Gastrocnemius medialis (tissue), 4 donors: ENCODE data around the gene PRDM16. TPM values are rescaled to one million over a fixed set of nuclear protein-coding genes. Genes with fewer than 3 reads are reported as not detected.

ENCODE experiments used
- ATAC-seq, 2 donors: fragments of 150-250 bp; one replicate each; pipeline ENCODE4 v1.9.1; 2016
- DNase-seq, 2 donors: peaks; one replicate each; pipeline ENCODE4 v3.0.0-alpha.2; 2019
- H3K27ac ChIP-seq, 4 donors: fragments of 200-600 bp; sonication (generic); 1 replicate in 1 of 4; 2 replicates in 3 of 4; pipeline ENCODE4 v1.5.1; 2016 to 2018; ENCODE audit warnings: mild to moderate bottlenecking in 2 of 4, moderate library complexity in 1 of 4
- H3K27me3 ChIP-seq, 3 donors: fragments of 200-600 bp; sonication (generic) in 2 of 3; 1 replicate in 1 of 3; 2 replicates in 2 of 3; pipeline versions ENCODE4 v1.5.1 to v1.6.0; 2016 to 2019; ENCODE audit warnings: mild to moderate bottlenecking in 1 of 3, moderate library complexity in 1 of 3
- H3K36me3 ChIP-seq, 2 donors: fragments of 200-600 bp; sonication (generic) in 1 of 2; one replicate each; pipeline ENCODE4 v1.5.1; 2017 to 2018
- H3K4me1 ChIP-seq, 2 donors: fragments of 200-600 bp; sonication (generic) in 1 of 2; one replicate each; pipeline ENCODE4 v1.5.1; 2016 to 2017; ENCODE audit warnings: mild to moderate bottlenecking in 2 of 2
- H3K4me3 ChIP-seq, 4 donors: fragments of 200-600 bp; sonication (generic) in 3 of 4; 1 replicate in 1 of 4; 2 replicates in 3 of 4; pipeline ENCODE4 v1.5.1; 2016 to 2019; ENCODE audit warnings: mild to moderate bottlenecking in 2 of 4
- H3K9me3 ChIP-seq, 3 donors: fragments of 200-600 bp; sonication (generic) in 2 of 3; 1 replicate in 1 of 3; 2 replicates in 2 of 3; pipeline ENCODE4 v1.5.1; 2016 to 2019
- CTCF ChIP-seq, 5 experiments: fragments of 450-650 bp in 3 of 5; fragments of 200-600 bp in 2 of 5; sonication (generic) in 2 of 5; IDR thresholded peaks in 4 of 5; conservative IDR thresholded peaks in 1 of 5; 1 replicate in 4 of 5; 2 replicates in 1 of 5; pipeline ENCODE4 v1.5.1; 2016 to 2019; ENCODE audit warnings: antibody characterized with exemption in 5 of 5, mild to moderate bottlenecking in 3 of 5, moderate library complexity in 3 of 5
- POLR2A ChIP-seq, 2 donors: fragments of 450-650 bp; IDR thresholded peaks; one replicate each; pipeline ENCODE4 v1.6.1; 2017; ENCODE audit warnings: antibody characterized with exemption in 2 of 2, mild to moderate bottlenecking in 2 of 2, moderate library complexity in 2 of 2
- in situ Hi-C, 4 donors: fragments of 200-750 bp; cut with MboI; loops; one replicate each; pipeline versions ENCODE4 v1.15.0 to v1.8.0; 2017; ENCODE audit warnings: low sequenced_read_pairs in 4 of 4
- intact Hi-C: fragments of 100-400 bp; cut with DNase I; formaldehyde crosslinking; loops from one replicate; pipeline ENCODE4 v1.15.1; 2023; ENCODE audit warnings: low total_unique reads
- total RNA-seq, 4 donors: library from RNA; depleted of rRNA; stranded (reverse); fragments of >200 nt; gene quantifications; one replicate each; pipeline versions ENCODE4 v1.1.0 to v1.2.3, GENCODE V29; 2016

Gene PRDM16
- total RNA-seq, 4 donors from 2014 or later = 0.03 to 0.19 (median 0.17) TPM

- no peak overlapping the region for H3K4me3 ChIP-seq
- no peaks in the 10 kb centered on the region for H3K36me3 ChIP-seq
- ATAC-seq (no peak), DNase-seq (no peak)
- intact Hi-C loops = no loop called here
- H3K27me3 ChIP-seq = peaks cover 32 to 48% (median 36%) of the 10 kb centered on the region in 3 donors
- H3K27ac ChIP-seq = no peak overlapping the region
- H3K4me1 ChIP-seq = peaks cover 3 to 4% of the 10 kb centered on the region in 2 donors
- in situ Hi-C loops = no loop called here
- TF ChIP-seq CTCF (IDR thresholded peaks at IDR 0.05 in 4 of 5, conservative IDR thresholded peaks at IDR 0.05 in 1 of 5) (no peak), POLR2A (IDR thresholded peaks at IDR 0.05) (no peak)
- no peaks in the 10 kb centered on the region for H3K9me3 ChIP-seq
Measured at GRCh38 chr1:3060127-3060526, 8.9 kb upstream of the PRDM16 start.

DNA sequence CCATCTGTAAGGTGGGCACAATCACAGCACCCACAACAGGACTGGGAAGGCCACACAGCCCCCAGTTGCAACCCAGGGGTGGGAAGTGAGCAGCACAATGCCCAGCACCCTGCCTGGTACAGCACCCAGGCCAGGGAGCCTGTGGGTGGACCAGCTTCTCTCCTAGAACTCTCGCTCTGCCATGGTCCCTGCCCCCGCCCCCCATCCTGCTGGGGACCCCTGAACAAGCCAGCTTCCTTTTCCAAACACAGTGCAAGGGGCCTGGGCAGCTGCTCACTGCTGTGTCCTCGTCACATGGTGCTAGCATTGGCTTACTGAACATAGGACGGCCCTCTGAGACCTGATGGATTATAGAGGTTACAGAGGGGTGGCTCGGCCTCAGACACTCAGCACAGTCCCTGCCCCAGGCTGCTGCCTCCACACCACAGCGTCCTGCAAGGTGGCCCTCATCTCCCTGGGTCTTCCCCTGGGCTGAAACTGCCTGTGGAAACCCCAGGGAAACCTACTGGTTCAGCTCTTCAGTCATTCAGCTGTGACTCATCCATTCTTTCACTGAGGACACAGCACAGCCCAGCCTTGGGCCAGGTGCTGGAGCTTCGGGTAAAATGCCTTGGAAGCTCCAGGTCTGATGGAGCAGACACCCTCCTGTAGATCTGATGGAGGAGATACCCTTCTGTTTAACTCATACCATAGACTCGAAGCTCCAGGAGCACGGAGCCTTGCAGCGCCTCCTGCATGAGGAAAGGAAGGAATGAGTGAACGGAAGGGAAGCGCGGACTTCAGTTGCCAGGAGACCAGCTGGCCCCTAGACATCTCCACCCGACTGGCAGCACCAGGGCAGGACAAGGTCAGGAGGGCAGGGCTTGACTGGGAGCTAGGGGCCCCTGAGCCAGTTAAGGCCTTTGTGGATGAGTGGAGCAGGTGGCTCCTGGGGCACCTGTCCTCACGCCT lies 8.1 kb upstream of the PRDM16 start:
- in situ Hi-C loops = no loop called here
- TF ChIP-seq CTCF (IDR thresholded peaks at IDR 0.05 in 4 of 5, conservative IDR thresholded peaks at IDR 0.05 in 1 of 5) = no peak
- TF ChIP-seq POLR2A (IDR thresholded peaks at IDR 0.05) = no peak
- Histone ChIP-seq H3K27ac (no peak overlapping the region), H3K4me3 (no peak overlapping the region), H3K4me1 (peaks cover 3 to 4% of the 10 kb centered on the region in 2 donors), H3K27me3 (peaks cover 39 to 51% (median 43%) of the 10 kb centered on the region in 3 donors), H3K9me3 (no peaks in the 10 kb centered on the region), H3K36me3 (no peaks in the 10 kb centered on the region)
- no peak for DNase-seq
- ATAC-seq = no peak
- intact Hi-C loops = no loop called here

DNA sequence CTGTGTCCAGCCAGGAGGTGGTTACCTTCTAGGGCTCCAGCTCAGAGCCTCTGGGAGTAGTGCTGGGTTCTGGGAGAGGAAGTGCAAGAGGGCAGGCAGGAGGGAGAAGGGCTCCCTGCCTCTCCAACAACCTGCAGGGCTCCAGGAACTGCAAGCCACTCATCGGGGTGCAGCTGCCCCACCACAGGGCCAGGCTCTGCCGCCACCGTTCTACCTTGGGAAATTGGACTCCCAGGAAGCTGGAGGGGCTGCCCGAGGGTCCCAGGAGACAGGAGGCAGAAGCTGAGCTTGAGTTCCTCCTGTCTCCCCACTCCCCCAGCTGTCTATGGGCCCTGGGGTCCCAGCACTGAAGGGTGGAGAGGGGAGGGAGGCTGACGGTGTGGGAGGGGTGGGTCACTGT lies 7.4 kb upstream of the PRDM16 start:
- TF ChIP-seq CTCF (IDR thresholded peaks at IDR 0.05 in 4 of 5, conservative IDR thresholded peaks at IDR 0.05 in 1 of 5) = no peak
- no peak for TF ChIP-seq POLR2A (IDR thresholded peaks at IDR 0.05)
- Histone ChIP-seq H3K36me3 (no peaks in the 10 kb centered on the region), H3K9me3 (no peaks in the 10 kb centered on the region), H3K4me3 (no peak overlapping the region), H3K4me1 (peaks cover 3 to 4% of the 10 kb centered on the region in 2 donors), H3K27ac (no peak overlapping the region), H3K27me3 (peaks cover 43 to 54% (median 50%) of the 10 kb centered on the region in 3 donors)
- in situ Hi-C loops (no loop called here), intact Hi-C loops (no loop called here)
- ATAC-seq (no peak), DNase-seq (no peak)

DNA sequence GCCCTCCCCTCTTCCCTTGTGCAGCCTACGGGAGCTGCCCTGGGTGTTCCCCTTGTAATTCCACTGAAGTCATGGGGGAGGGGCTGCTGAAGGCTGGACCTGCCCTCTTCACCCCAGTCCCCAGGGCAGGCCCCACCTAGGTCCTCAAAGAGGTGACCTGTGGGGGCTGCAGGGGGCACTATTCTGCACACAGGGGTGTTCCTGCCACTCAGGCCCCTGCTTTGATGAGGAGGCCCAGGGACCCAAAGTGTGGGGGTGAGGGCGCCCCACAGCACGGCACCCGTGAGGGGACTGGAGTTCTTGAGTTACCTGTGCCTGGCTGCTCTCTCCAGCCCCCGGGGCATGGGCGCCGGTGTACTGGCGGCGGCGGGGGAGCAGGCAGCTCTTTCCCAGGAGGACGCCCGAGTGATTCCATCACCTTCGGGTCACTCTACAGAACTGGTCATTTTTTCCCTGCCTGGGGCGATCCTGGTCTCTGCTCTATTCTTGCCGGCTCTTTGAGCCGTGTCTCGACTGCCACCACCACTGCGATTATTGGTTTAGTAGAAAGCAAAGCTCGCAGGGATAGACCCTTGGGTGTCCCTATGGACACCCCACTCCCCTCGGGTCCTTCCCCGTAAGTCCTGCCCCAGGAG lies 6.9 kb upstream of the PRDM16 start:
- intact Hi-C loops (no loop called here), in situ Hi-C loops (no loop called here)
- Histone ChIP-seq H3K4me1 (peaks cover 3 to 4% of the 10 kb centered on the region in 2 donors), H3K9me3 (no peaks in the 10 kb centered on the region), H3K36me3 (no peaks in the 10 kb centered on the region), H3K27ac (no peak overlapping the region), H3K4me3 (no peak overlapping the region), H3K27me3 (peaks cover 49 to 59% (median 55%) of the 10 kb centered on the region in 3 donors)
- TF ChIP-seq CTCF (IDR thresholded peaks at IDR 0.05 in 4 of 5, conservative IDR thresholded peaks at IDR 0.05 in 1 of 5) (no peak), POLR2A (IDR thresholded peaks at IDR 0.05) (no peak)
- DNase-seq (no peak), ATAC-seq (no peak)
